H7 (cell line): ENCODE results near the gene WDR20. TPM values are rescaled to one million over a fixed set of nuclear protein-coding genes. Genes with fewer than 3 reads are reported as not detected.
"Not testable (repeated sequence)": the region's sequence is repeated elsewhere in the genome, so short reads cannot be mapped to it uniquely, and the experiment has no call there.

Experiments
- DNase-seq: peaks from one replicate; pipeline ENCODE4 v3.0.0; 2012
- H3K27me3 ChIP-seq: 2 replicates; pipeline ENCODE4 v1.6.0; 2011; ENCODE audit warnings: mild to moderate bottlenecking, low read length; ENCODE audit not compliant: control insufficient read depth, insufficient read depth
- H3K36me3 ChIP-seq: replicated peaks from 2 replicates; pipeline ENCODE4 v1.5.1; 2011; ENCODE audit warnings: low read length; ENCODE audit not compliant: control insufficient read depth, insufficient read depth
- H3K4me3 ChIP-seq: 2 replicates; pipeline ENCODE4 v1.5.1; 2011; ENCODE audit warnings: low read depth, mild to moderate bottlenecking, control low read depth, low read length, moderate library complexity; ENCODE audit not compliant: insufficient read depth
- total RNA-seq: library from RNA; depleted of rRNA; stranded (reverse); fragments of >200 nt; shearing (Covaris generic); gene quantifications from 2 replicates; pipeline ENCODE4 v1.2.3, GENCODE V29; 2014

WDR20 gene
- total RNA-seq, 1 experiment from 2014 or later: 14.7 TPM

DNA sequence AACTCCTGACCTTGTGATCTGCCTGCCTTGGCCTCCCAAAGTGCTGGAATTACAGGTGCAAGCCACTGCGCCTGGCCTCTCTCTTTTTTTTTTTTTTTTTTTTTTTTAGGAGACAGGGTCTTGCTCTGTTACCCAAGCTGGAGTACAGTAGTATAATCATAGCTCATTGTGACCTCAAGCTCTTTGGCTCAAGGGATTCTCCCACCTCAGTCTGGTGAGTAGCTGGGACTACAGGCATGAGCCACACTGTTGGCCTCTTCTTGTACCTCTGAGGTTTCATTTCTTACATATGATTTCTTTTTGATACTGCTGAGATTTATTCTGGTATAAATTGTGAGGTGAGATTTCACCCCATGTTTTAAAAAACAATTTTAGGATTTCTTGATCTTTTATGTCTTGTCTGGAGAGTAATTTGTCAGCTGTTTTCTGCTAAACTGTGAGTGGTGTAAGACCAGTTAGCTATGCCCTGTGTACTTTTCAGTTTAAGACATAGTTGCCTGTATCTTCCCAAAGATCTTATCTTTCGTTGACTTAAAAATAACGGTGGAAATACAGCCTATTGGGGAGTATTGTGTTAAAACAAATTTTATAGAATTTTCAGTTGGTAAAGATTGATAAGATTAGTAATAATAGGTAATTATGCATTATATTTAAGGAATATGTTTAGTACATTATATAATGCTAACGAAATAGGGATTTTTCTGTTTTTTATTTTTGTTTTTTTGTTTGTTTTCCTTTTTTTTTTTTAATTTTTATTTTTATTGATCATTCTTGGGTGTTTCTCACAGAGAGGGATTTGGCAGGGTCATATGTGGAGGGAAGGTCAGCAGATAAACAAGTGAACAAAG lies 31.7 kb downstream of the WDR20 start:
- no peak overlapping the region for H3K4me3 ChIP-seq
- H3K27me3 ChIP-seq: no peaks in the 10 kb centered on the region
- no peak for DNase-seq
- H3K36me3 ChIP-seq: no peaks in the 10 kb centered on the region

DNA sequence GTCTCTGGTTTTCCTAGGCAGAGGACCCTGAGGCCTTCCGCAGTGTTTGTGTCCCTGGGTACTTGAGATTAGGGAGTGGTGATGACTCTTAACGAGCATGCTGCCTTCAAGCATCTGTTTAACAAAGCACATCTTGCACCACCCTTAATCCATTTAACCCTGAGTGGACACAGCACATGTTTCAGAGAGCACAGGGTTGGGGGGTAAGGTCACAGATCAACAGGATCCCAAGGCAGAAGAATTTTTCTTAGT lies 32.2 kb downstream of the WDR20 start:
- DNase-seq, H3K36me3 ChIP-seq, H3K4me3 ChIP-seq, H3K27me3 ChIP-seq: not testable (repeated sequence)

DNA sequence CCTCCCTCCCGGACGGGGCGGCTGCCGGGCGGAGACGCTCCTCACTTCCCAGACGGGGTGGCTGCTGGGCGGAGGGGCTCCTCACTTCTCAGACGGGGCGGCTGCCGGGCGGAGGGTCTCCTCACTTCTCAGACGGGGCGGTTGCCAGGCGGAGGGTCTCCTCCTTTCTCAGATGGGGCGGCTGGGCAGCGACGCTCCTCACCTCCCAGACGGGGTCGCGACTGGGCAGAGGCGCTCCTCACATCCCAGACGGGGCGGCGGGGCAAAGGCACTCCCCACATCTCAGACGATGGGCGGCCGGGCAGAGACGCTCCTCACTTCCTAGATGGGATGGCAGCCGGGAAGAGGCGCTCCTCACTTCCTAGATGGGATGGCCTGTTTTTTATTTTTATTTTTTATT lies 33.0 kb downstream of the WDR20 start:
- H3K36me3 ChIP-seq, DNase-seq: not testable (repeated sequence)

DNA sequence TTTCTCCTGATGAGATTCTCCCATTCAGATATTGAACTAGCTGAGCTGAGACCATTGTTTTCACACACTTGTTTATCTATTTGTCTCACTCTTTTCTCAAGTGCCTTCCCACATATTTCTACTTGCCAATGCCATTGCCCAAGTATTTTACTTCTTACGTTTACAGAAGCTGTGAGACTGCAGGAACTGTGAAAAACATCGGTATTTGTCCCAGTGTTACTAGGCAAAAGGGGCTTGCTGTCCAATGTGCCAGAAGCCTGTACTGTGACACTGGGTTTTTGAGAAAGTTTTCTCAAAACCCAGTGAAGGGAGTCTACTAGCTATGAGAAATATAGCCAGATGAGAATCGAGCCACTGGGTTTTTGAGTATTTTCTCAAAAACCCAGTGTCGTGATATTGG lies 37.5 kb downstream of the WDR20 start:
- no peaks in the 10 kb centered on the region for H3K27me3 ChIP-seq
- no peaks in the 10 kb centered on the region for H3K36me3 ChIP-seq
- DNase-seq: no peak
- no peak overlapping the region for H3K4me3 ChIP-seq

More for the DNA sequence above, 33.0 kb downstream of the WDR20 start:
- H3K27me3 ChIP-seq, H3K4me3 ChIP-seq: not testable (repeated sequence)

DNA sequence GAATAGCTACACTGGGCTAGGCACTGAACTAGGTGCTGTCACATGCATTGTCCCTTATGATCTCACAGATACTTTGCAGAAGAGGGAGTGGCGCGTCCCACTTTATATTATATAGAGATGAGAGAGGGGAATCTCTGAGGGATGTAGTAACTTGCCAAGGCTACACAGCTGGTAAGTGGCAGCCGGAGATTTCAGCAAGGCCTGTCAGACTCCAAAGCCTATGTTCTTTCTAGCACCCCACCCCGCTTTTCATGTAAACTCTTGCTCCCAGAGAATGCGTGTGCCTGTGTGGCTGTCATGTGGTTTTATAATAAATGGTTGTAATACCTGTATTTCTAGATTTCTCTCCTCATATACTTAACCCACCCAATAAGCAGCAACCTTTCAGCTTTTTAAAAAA lies 39.1 kb downstream of the WDR20 start:
- no peak for DNase-seq
- Histone ChIP-seq H3K27me3 (no peaks in the 10 kb centered on the region), H3K4me3 (no peak overlapping the region), H3K36me3 (no peaks in the 10 kb centered on the region)

DNA sequence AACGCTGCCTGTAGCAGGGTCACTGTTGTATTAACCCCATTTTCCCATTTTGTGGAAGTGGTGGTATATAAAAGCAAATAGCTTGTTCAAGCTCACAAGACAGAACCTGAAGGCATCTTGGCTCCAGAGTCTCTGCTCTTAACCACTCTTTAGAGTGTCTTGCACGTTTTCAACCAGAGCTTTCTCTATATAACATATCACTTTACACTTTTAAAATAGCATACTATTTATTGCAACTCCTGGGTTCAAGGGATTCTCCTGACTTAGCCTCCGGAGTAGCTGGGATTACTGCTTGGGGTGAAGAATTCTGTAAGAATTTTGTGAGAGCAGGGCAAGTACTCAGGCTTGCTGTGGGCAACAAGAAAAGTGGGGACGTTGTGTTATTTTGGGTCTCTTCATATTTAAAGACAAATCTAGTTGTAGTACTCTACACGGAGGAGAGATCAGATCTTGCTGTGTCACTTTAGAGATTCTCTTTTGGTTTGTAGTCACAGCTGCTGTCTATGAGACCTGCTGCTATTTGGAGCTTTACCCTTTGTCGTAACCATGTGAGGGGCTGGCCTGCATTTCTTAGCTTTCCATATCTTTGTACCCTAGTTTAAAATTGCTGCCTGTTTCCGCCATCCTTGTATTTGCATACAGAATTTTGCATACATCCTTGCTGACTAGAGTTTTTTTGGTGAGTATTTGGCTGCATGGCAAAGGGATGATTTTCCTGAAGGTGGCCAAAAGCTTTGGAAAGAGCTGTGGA lies 40.7 kb downstream of the WDR20 start:
- Histone ChIP-seq H3K4me3 (no peak overlapping the region), H3K27me3 (no peaks in the 10 kb centered on the region), H3K36me3 (no peaks in the 10 kb centered on the region)
- no peak for DNase-seq

DNA sequence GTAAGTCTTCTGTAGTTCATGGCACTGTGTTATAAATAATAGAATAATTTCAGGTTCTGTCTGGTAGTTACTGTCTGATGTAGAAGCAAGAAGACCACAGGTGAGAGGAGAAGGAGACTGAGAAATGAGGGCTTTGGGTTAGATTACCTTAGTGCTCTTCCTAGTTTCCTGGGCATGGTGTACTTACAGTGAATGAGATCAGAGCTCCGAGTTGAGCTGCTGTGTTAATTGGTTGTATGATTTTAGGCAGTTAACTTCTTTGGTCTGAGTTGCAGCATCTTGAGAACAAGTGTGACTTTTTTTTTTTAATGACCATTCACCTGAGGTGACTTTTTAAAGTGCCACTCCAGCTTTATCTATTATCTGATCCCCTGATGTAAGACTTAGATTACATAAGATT lies 41.5 kb downstream of the WDR20 start:
- Histone ChIP-seq H3K4me3 (no peak overlapping the region), H3K27me3 (no peaks in the 10 kb centered on the region), H3K36me3 (no peaks in the 10 kb centered on the region)
- no peak for DNase-seq

DNA sequence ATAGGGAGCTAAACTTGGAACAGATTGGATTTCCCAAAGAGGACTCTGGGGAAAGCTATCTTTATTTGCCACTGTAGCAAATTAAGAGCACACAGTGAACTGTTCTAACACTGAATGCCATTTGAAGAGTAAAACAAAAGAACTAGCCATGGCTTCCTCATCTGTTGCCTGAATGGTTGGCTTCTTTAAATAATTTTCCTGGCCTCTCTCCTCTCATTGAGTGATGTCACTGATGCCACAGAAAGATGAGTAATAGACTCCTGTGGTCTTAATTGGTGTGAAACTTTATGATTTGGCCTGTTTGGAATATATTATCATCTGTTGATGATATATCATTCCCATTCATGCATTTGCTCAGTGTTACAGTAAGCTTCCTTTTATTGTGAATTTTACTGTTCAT lies 42.5 kb downstream of the WDR20 start:
- no peak overlapping the region for H3K4me3 ChIP-seq
- DNase-seq: no peak
- H3K27me3 ChIP-seq: no peaks in the 10 kb centered on the region
- no peaks in the 10 kb centered on the region for H3K36me3 ChIP-seq

DNA sequence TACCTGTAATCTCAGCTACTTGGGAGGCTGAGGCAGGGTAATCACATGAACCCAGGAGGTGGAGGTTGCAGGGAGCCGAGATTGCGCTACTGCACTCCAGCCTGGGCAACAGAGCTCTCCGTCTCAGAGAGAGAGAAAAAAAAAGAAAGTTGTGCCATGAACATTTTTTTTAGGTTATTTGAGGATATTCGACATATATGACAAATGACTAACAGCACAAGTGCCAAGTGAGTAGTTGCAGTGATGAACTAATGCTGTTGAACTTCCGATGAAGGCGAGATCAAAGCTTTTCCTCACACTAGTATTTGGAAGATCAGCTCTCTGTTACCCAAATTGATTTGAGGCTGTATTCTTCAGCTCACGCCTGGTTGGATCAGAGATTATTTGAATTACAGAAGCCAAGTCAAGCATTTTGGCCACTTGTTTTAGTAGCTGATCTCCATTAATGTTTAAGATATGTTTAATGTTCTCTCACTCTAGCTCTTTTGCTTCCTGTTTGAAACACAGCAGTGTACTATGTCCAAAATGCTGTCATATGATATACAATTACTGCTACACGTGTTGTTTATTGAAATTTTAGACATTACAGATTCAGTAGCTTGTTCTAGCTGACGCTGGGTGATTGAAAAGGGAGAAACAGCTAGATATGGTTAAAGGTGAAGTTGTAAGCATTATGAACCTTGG lies 43.4 kb downstream of the WDR20 start:
- DNase-seq: no peak
- no peak overlapping the region for H3K4me3 ChIP-seq

DNA sequence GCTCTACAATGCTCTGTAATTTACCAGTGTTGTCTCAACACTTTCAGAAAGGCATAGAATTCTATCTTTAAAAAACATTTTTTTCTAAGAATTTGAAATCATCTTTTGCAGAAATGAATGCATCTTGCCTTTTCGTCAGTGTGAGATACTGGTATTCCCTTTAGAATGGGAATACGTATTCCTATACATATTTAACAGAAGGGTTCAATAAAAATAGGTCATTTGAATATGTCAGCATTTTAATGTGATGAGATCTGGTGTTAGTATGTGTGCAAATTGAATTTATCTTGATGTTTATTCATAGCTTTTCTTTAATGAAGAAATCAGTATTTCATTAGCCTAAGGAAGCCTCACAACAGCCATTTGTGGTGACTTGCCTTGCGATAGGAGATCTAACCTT lies 44.2 kb downstream of the WDR20 start:
- Histone ChIP-seq H3K36me3 (no peaks in the 10 kb centered on the region), H3K27me3 (no peaks in the 10 kb centered on the region), H3K4me3 (no peak overlapping the region)
- no peak for DNase-seq

More for the DNA sequence above, 43.4 kb downstream of the WDR20 start:
- Histone ChIP-seq H3K36me3 (no peaks in the 10 kb centered on the region), H3K27me3 (no peaks in the 10 kb centered on the region)

DNA sequence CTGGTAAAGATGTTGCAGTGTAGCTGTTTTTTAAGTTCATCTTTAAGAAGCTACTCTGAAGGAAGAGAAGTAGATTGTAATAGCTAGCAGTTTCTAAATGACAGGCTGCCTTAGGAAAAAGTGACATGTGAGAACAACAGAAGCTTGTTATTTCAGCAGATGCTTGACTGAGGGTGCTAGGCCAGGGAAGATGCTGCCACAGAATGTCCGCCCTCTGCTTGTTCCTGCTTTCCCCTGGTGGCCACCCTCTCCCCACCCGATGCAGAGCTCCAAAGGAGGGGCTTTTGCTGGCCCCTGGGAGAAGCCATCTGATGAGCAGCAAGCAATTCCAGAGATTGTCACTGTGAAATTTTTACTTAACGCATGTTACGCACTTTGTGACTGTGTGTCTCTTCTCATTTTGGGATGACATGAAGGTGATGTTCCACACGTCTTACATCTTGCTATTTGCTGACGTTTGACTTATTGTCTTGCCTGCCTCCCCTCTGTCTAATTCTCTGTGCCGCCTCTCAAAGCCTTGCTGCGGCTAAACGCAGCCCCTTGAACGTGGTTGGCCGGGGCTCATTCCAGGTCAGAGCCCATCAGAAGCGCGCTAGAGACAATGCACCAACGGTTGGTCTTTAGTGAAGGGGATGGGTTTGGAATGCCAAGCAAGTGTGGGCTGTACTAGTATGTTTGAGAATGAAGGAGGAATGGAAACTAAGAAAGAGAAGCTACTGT lies 44.8 kb downstream of the WDR20 start:
- Histone ChIP-seq H3K36me3 (no peaks in the 10 kb centered on the region), H3K4me3 (no peak overlapping the region), H3K27me3 (no peaks in the 10 kb centered on the region)
- DNase-seq: peak; percentile 37

DNA sequence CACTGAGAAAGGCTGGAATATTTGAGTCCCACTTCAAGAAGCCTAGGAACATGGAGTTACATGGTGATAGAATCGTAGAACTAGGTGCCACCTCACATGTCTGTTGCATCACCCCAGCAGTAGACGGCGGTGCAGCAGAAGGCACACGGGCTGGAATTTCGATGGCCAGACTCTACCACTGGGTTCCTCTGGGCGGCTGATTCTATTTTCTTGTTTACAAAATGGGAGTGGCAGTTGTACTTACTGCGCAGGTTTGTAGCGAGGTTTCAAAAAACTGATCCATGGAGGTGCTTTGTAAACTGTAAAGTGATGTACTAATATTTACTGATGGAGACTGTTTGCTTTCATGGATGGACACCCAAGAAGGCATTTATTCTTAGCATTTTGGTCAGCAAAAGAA lies 45.7 kb downstream of the WDR20 start:
- no peaks in the 10 kb centered on the region for H3K27me3 ChIP-seq
- no peak for DNase-seq
- H3K4me3 ChIP-seq: no peak overlapping the region
- H3K36me3 ChIP-seq: no peaks in the 10 kb centered on the region

DNA sequence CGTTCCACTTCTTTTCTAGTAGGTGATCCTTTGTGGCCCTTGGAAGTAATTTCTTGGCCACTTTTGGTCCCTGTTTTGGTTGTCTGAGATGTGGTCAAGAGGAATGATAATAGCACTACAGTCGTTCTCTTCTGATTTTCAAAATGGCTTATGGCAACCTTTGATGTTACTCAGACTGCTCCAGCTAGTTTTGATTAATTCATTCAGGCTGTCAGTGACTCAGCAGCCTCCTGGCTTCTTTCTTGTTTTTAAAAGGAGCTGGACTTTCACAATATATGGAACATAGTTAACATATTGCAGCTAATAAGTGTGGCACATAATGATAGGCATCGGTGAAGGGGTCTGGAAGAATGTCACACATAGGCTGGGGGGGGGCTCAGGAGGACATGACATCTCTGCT lies 47.3 kb downstream of the WDR20 start:
- H3K36me3 ChIP-seq: no peaks in the 10 kb centered on the region
- no peak for DNase-seq
- no peaks in the 10 kb centered on the region for H3K27me3 ChIP-seq
- H3K4me3 ChIP-seq: no peak overlapping the region

DNA sequence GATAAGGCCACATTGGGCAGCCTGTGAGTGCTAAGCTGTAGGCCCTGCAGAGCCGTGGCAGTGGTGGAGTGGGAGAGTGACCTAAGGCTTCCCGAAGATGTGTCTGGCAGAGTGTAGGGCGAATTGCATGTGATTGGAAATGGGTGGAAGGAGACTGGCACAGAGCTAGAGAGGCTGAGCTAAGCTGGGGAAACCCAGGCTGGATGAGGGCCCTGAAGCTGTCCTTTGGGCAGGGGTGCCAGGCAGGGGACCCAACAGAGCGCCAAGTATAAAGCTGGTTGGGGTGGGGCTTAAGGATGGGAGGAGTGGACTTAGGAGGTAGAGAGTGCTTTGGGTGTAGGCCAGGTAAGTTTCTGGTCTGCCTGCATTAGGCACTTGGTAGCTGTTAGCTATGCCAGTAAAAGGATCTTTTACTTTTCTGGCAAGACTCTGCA lies 47.9 kb downstream of the WDR20 start:
- DNase-seq: no peak
- H3K4me3 ChIP-seq: no peak overlapping the region
- H3K36me3 ChIP-seq: no peaks in the 10 kb centered on the region
- no peaks in the 10 kb centered on the region for H3K27me3 ChIP-seq
